ENCODE data around the gene TMED6.
A peak's percentile ranks its signal among the peaks of the same experiment; 100 is the strongest.

TMED6 gene

GRCh38 chr16:69351309-69352027 lies at the start of gene TMED6:
TSS of gene TMED6 (minus strand) at chr16:69351786. CDS start at chr16:69351753, 33 bp downstream.
- DNase-seq (ENCODE audit: extremely low read depth in 1 of 2, low read depth in 1 of 2): no peak

- no peak for DNase-seq (ENCODE audit: extremely low read depth in 1 of 2, low read depth in 1 of 2)
Observed at GRCh38 chr16:69399361-69399760, 47.8 kb upstream of the TMED6 start.

GRCh38 chr16:69397821-69398521 lies 46.4 kb upstream of the TMED6 start:
- DNase-seq (ENCODE audit: extremely low read depth in 1 of 2, low read depth in 1 of 2): no peak

GRCh38 chr16:69396187-69397061 lies 44.8 kb upstream of the TMED6 start:
- DNase-seq (ENCODE audit: extremely low read depth in 1 of 2, low read depth in 1 of 2): peak; percentile 30 to 45

- DNase-seq (ENCODE audit: extremely low read depth in 1 of 2, low read depth in 1 of 2): no peak
Observed at GRCh38 chr16:69395859-69396186, 44.2 kb upstream of the TMED6 start.

- no peak for DNase-seq (ENCODE audit: extremely low read depth in 1 of 2, low read depth in 1 of 2)
Observed at GRCh38 chr16:69393898-69394849, 42.6 kb upstream of the TMED6 start.

- DNase-seq (ENCODE audit: extremely low read depth in 1 of 2, low read depth in 1 of 2): no peak
Observed at GRCh38 chr16:69386596-69386995, 35.0 kb upstream of the TMED6 start.

- no peak for DNase-seq (ENCODE audit: extremely low read depth in 1 of 2, low read depth in 1 of 2)
Observed at GRCh38 chr16:69384974-69385373, 33.4 kb upstream of the TMED6 start.

- DNase-seq (ENCODE audit: extremely low read depth in 1 of 2, low read depth in 1 of 2): no peak
Observed at GRCh38 chr16:69382421-69382820, 30.8 kb upstream of the TMED6 start.

GRCh38 chr16:69381231-69381630 lies 29.6 kb upstream of the TMED6 start:
- no peak for DNase-seq (ENCODE audit: extremely low read depth in 1 of 2, low read depth in 1 of 2)

- no peak for DNase-seq (ENCODE audit: extremely low read depth in 1 of 2, low read depth in 1 of 2)
Observed at GRCh38 chr16:69378760-69379159, 27.2 kb upstream of the TMED6 start.

GRCh38 chr16:69378036-69378435 lies 26.4 kb upstream of the TMED6 start:
- no peak for DNase-seq (ENCODE audit: extremely low read depth in 1 of 2, low read depth in 1 of 2)

GRCh38 chr16:69376393-69377059 lies 24.9 kb upstream of the TMED6 start:
- DNase-seq (ENCODE audit: extremely low read depth in 1 of 2, low read depth in 1 of 2): no peak

GRCh38 chr16:69373019-69373418 lies 21.4 kb upstream of the TMED6 start:
- DNase-seq (ENCODE audit: extremely low read depth in 1 of 2, low read depth in 1 of 2): no peak

- DNase-seq (ENCODE audit: extremely low read depth in 1 of 2, low read depth in 1 of 2): no peak
Observed at GRCh38 chr16:69371564-69371963, 20.0 kb upstream of the TMED6 start.

- DNase-seq (ENCODE audit: extremely low read depth in 1 of 2, low read depth in 1 of 2): no peak
Observed at GRCh38 chr16:69368866-69369265, 17.3 kb upstream of the TMED6 start.

GRCh38 chr16:69367980-69368379 lies 16.4 kb upstream of the TMED6 start:
- no peak for DNase-seq (ENCODE audit: extremely low read depth in 1 of 2, low read depth in 1 of 2)

- no peak for DNase-seq (ENCODE audit: extremely low read depth in 1 of 2, low read depth in 1 of 2)
Observed at GRCh38 chr16:69366431-69366830, 14.8 kb upstream of the TMED6 start.

- DNase-seq (ENCODE audit: extremely low read depth in 1 of 2, low read depth in 1 of 2): no peak
Observed at GRCh38 chr16:69365901-69366300, 14.3 kb upstream of the TMED6 start.

- no peak for DNase-seq (ENCODE audit: extremely low read depth in 1 of 2, low read depth in 1 of 2)
Observed at GRCh38 chr16:69364088-69364487, 12.5 kb upstream of the TMED6 start.
